DMS79 (cell line): ENCODE results near the gene RASA1.

ENCODE experiments used
- DNase-seq: peaks from one replicate; lab custom pipeline; 2025; lab: John Stamatoyannopoulos, UW

The RASA1 gene

DNA sequence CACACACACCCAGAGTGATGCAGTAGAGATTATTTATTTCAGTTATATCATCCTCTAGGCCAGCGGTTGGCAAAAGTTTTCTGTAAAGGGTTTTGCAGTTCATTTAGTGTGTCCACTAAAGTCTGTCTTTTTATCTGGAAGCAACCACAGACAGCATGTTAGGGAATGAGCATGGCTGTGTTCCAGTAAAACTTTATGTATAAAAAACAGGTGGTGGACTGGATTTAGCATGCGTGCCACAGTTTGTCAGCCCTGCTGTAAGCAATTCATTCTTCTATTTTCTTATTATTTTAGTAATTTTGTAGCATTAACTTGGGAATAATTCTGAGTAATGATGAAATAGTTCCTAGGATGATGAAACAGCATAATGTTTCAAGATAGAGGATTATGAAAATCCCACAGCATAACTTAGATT, 93.4 kb downstream of the RASA1 start:
- no peak for DNase-seq

DNA sequence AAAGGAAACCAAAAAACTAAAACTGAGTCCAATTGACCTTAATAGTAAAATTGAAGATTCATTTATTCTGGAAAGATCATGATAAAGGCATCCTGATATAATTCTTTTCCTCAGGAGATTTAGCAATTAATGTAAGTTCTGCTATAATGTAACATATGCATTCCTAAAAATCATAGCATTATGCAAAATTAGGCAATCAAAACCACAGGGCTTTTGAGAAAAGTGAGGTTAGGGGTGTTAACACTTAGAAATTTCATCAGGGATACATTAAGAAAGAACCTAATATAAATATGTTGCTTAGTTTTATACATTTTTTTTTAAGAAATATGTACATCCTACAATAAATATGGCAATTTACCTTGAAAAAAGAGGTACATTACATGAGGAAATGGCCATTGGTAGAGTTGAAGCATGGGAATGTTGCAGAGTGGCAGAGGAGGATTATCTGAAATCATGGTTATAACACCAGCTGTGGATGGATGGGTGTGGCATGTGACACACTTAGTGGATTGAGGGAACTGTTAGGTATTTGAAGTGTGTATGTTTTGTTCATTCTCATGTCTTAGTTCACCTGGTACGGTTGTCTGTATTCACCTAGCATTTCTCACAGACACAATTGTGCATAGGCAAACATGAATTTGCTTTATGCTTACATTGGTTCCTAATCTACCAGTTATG, 94.0 kb downstream of the RASA1 start:
- no peak for DNase-seq

DNA sequence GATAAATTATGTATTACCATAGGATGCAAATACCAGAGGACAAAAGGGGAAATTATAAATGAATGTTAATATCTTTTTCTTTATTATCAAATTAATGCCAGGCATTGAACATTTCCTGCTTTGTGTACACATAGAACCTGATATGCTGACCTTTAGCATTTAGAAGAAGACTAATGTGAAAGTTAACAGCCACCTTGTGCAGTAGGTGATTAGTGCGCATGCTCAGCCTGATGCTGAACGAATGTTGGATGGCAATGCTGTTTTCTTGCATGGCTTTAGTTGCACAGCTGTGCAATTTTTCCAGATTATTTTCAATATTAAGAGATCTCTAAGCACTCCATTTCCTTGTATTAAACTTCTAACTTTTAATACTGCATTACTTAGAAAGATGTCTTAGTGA, 99.6 kb downstream of the RASA1 start:
- no peak for DNase-seq

DNA sequence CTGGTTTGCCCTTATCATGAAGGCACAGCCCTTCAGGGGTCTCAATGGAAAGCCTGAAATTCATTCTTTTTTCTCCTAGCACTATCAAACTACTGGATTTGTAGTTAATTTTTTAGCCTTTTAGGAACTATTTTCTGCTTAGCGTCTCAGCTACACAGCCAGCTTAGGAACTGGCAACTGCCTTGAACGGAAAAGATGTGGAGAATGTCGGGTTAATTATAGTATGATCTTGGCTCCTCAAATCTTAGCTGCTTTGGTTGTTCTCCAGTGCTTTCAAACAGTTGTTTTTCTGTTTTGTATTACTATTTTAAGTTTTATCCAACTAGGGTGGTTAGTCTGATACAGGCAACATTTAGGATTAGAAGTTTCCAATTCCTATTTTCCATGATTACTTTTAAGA, 100.9 kb downstream of the RASA1 start:
- no peak for DNase-seq

DNA sequence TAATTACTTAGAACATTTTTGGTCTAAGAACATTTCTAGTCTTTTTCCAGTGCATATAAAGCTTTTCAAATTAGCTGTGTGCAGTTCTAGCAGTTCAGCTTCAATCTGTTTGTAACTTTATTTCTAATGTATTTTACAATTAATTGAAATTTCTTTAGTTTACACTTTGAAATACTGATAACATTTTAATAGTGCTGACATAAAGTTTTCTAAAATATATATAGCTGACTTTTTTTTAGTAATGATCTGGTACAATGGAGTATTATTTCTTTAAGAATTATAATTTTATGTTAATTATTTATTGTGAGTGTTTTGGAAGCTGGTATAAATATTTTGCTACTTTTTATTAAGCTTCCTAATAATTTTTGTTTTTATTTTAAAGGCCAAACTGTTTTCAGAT, 101.7 kb downstream of the RASA1 start:
- DNase-seq: no peak

DNA sequence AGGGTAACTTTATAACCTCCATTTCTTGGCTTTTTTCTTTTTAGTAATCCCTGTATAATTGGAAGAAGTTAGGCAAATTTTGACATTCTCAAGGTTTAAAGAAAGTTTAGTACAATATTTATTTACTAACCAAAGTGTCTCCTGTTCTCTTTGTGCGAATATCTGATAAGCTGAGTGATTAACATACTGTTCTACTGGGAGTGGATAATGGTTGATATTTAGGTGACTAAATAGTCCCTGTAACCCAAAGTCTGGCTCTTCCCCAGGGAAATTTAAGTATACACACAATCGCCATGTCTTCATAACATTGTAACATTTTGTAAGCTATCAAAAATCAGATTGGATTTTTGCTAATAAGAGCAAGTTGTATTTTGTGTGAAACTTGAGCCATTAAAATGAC, 105.0 kb downstream of the RASA1 start:
- no peak for DNase-seq

DNA sequence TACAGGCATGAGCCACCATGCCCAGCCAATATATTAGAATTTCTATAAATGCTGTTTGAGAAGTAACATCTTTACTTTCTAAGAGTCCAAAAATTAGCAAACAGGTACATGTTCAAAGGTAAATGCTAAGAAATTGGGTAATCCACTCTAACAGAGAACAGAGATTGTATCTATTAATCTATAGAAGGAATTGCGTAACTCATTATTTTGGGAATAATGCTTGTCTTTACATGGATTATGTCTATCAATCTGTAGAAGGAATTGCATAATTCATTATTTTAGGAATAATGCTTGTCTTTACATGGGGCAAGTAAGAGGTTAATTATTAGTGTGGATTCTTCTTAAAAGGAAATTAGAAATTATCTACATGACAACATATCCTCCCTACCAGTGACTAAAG, 114.5 kb downstream of the RASA1 start:
- DNase-seq: no peak

DNA sequence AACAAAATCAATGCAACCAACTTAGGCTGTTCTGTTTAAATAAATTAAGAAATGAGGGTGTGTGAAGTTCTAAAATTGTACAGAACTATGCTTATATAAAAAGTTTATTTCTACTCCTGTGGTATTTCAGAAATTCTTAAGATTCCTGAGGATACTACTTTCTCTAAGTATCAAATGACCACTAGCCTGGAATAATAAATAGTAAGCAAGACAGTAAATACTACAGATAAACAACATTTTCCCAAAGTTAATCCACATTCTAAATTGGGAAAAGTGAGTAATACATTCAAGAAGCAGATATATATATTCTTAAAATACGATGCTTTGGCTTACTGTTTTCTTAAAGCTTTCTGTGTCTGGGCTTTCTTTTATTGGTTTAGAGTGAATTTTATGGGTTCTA, 115.5 kb downstream of the RASA1 start:
- DNase-seq: no peak

DNA sequence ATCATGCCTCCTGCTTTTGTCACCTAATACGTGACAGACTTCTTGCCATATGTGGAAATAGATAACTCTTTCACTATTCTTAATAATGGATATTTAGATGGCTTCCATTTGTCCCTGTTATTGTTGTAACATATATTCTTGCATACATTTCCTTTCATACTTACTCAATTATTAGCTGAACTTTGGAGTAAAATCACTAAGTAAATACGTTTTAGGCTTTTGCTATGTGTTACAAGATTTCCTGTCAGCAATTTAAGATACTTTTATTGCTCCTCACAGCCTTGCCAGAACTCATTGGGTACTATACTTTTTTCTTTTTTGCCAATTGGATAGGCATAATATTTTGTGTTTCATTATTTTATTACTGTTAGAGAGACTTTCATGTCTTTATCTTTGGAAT, 118.1 kb downstream of the RASA1 start:
- DNase-seq: no peak

DNA sequence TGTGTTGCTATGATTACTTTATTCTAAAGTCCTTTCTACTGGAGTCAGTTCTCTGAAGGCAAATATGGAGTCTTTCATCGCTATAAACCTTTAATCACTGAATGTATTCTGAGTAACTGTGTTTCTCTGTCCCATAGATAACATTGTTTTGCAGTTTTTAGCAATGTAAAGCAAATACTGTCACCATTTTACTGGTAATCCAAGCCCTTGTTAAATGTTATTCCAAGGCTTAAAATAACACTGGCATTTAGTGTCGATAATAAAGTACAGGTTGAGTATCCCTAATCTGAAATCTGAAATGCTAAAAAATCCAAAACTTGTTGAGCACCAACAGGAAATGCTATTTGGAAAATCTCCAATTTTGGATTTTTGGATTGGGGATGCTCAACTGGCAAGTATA, 120.4 kb downstream of the RASA1 start:
- no peak for DNase-seq

DNA sequence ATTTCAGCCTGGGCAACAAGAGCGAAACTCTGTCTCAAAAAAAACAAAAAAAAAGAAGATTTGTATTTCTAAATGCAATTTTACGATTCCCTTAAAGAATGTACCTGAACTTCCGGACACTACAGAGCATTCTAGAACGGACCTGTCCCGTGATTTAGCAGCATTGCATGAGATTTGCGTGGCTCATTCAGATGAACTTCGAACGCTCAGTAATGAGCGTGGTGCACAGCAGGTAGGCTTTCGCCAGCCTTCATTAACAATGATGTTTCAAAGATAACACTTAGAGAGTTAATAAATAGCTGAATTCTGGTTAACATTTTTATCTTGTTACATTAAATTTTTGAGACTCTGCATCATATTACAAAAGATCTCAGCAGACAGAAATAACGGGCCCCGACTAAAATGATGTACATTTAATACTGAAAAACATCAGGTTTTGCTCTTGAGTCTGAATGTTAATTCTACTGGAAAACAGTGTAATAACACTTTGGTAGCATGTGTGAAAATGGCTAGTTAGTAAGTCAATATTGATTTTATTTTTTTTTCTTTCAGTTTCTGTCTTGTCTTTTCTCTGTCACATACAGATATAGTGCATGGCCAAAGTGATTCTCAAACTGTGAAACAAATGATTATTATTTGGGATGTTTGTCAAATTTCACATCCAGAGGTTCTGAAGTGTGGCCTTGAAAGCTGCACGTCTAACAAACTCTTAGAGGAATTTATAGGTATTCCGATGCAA, 121.8 kb downstream of the RASA1 start:
- no peak for DNase-seq

DNA sequence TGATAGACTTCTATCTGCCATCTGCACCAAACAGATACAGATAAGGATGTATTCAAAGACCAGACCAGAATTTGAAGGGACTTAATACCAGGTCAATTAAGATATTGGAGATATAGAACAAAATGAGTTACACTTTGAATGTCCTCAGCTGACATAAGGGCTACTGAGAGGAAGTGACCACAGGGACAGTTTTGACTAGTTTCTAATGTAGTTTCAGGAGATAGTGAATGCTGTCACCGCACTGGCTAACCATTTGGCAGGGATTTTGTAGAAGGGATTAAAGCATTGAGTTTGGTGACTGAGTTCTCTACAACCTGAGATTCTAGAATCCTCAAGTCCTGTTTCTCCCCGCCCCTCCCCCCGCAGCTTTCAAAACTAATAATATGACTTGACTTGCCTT, 122.4 kb downstream of the RASA1 start:
- DNase-seq: no peak

DNA sequence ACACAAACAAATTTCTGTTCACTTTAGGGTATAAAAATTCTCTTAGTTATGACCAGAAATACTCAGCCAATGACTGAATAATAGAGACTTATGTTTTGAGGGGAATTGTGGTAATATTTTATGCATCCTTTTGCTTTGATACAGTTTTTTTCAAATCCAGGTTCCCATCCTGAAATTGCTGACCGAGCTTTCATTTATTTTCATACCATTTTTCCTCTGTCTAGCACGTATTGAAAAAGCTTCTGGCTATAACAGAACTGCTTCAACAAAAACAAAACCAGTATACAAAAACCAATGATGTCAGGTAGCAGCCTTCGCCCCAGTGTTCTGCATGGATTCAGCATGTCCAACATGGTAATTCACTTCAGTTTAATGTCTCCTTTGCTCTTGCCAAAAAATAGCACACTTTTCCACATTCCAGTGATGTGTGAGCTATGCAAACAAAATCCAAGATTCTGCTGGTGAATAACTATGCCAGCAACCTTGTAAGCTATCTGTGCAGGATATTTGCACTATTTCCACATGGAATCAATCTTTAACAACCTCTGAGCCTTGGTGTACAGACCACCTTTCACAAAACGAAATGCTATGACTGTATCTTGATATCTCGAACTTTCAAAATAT, 123.0 kb downstream of the RASA1 start:
- no peak for DNase-seq

DNA sequence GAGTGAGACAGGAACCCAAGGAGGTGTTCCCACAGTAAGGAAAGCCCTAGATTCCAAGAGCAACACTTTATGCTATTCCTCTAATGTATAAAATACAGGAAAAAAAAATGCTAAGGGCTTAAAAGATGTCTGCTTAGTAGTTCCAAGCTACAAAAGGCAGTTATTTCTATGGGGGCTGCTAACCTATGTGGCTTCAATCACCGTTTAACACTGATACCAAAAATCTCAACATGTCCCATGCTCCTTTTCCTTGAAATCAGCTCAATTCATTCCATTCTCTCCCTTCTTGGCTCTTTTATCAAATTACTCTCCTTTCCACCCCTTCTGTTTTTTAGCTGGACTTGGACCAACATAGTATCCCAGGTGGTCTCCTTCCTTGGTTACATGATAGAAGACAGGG, 124.5 kb downstream of the RASA1 start:
- DNase-seq: no peak

DNA sequence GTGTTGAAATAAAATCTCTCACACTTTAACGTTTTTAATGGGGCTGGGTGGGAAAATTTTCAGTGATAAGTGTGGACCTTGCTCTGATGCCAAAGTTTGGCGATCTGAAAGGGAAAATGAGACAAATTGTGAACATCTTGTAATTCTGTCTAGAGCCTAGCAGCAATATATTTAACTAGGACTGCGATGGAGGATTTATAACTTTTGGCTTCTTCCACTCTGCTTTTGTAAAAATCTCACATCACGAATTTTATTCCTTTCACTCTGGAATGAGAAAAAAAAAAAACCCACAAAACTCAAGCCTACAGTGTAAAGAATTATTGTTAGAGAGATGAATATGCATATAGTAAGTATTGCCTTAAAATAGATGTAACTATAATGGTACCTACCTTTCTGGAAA, 125.1 kb downstream of the RASA1 start:
- no peak for DNase-seq

DNA sequence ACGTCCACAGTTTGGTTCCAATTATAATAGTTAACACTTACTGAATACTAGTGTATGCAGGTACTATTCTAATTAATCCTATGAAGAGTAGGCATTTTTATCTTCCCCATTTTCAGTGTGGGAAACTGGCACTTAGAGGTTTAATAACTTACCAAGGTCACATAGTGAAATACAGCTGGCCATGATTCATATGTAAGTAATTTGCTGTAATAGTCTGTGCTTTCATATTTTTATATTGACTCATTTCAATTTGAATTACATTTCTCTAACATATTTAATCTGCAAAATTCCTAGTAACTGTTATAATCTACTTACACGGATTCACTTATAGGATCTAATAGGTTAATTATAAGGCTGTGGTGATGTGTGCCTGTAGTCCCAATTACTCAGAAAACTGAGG, 125.6 kb downstream of the RASA1 start:
- no peak for DNase-seq

DNA sequence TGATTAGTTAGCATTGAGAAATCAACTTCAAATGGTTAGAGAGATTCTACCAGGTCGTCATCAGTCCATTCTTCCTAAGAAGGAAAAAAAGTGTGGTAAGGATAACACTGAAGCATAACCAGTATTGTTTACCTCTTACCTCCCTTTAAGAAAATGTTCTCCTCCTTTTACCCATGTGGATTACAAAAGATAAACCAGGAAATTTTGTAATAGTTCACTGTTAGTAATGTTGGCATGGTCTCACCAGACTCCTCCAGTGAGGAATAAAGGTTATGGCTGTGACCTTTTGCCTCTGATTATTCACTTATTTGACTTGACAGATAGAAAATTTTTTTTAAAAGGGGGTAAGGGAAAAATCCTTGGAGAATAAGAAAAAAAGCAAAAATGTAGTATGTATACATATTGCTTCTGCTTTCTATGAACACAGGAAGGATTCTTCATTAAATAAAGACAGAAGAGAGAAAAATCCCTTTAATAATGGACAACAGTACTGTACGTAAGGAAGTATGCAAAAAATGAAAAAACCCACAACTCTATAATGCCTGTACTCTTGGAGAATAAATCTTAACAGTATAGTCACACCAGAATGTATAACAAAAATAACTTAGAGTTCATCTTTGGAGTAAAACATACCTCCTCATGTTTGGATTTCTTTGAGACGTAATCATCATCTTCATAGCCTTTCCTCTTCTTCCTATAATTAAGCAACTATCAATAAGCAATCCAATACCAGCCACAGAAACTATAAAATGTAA, 126.9 kb downstream of the RASA1 start:
- DNase-seq: no peak

DNA sequence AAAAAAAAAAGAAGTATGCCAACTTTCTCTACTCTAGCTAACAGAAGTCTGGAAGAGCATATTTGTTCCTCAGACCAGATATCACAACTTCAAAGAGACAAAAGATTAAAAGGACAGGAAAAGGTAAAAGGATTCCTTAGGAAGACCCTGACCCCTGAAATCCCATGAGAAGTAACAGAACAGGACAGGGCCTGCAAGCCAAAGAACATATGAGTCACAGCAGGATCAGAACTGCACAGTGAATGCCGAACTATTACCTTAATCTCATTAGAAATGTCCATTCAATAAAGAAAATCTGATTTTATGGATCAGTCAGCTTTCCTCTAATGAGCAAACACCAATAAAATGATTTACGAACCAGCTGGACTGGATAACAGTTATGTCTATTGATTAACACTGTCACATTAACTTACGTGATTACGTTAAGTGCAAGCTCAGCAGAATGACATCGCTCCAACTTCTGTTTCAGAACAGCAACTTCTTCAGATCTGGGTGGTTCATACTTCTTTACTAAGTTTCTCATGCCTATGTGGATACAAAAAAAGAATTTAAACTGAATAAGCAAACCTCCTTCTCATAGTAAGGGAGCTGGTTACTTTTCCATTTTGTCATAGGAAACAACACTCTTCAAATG, 131.4 kb downstream of the RASA1 start:
- no peak for DNase-seq

DNA sequence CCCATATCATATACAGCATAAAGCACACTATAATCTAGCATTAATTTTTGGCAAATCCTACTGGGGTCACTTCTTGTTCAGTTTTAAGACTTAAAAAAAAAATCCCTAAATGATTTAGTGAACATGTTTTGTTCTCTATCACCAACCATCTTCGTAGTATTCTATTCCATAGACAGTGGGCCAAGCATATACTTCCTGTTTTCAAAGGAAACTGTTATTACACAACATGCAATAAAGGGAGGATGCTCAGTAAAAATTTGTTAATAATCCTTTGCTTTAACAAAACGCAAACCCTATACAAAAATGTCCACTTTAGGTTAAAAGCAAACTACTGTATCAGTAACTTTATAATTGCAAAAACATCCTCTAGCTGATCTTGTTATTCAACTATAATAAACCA, 132.0 kb downstream of the RASA1 start:
- no peak for DNase-seq

DNA sequence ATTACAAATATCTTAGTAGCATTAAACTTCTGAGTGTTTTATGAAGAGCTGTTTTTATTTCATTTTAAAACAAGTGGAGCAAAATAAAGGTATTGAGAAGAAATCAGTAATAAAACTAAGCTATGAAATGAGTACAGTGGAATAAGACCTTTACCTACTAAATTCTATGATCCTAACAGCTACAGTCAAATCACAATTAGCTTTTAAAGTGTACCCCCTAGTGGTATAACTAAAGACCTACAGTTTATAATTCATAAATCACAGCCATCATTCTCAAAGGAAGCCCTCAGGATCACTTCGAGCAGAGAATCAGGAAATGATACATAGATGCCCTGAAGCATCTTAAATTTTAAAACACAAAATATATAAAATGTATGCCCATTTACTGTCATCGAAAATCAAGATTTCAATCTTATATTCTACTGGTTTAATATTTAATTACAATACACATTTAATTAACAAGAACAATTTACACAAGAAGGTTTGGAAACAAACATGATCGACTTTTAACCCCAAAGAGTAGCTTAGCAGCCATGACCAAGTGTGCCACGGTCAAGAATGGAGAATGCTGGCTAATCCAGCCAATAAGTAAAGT, 132.7 kb downstream of the RASA1 start:
- DNase-seq: no peak

DNA sequence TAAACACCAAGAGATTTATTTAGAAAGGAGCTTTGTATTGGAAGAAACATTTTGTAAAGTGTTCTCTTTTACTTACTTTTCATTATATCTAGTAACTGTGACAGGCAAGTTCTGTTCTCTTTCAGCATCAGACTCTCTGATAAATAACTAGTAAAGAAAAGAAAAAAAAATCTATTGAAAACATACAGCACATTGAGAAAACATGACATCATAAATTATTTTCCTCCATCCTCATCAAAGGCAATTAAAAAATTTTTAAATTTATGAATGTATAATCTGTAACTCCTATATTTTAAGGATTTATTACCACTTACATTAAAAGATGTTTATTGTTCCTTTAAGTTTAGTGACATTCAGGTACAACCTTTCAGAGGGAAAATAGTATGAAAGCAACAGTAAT, 133.9 kb downstream of the RASA1 start:
- no peak for DNase-seq

DNA sequence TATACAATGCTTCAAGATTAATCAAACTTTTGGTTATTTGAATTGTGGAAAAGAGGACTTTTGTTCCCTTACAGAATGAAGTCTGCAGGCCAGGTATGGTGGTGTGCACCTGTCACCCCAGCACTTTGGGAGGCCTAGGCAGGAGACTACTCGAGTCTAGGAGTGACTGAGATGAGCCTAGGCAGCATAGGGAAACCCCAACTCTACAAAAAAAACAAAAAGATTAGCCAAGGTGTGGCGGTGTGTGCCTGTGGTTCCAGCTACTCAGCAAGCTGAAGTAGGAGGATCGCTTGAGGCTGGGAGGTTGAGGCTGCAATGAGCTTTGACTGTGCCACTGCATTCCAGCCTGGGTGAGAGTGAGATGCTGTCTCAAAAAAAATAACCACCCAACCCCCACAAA, 135.7 kb downstream of the RASA1 start:
- DNase-seq: no peak
